ENCODE results near the gene SAMD10.
"Not testable (repeated sequence)": the region's sequence is repeated elsewhere in the genome, so short reads cannot be mapped to it uniquely, and the experiment has no call there.

Gene SAMD10

DNA sequence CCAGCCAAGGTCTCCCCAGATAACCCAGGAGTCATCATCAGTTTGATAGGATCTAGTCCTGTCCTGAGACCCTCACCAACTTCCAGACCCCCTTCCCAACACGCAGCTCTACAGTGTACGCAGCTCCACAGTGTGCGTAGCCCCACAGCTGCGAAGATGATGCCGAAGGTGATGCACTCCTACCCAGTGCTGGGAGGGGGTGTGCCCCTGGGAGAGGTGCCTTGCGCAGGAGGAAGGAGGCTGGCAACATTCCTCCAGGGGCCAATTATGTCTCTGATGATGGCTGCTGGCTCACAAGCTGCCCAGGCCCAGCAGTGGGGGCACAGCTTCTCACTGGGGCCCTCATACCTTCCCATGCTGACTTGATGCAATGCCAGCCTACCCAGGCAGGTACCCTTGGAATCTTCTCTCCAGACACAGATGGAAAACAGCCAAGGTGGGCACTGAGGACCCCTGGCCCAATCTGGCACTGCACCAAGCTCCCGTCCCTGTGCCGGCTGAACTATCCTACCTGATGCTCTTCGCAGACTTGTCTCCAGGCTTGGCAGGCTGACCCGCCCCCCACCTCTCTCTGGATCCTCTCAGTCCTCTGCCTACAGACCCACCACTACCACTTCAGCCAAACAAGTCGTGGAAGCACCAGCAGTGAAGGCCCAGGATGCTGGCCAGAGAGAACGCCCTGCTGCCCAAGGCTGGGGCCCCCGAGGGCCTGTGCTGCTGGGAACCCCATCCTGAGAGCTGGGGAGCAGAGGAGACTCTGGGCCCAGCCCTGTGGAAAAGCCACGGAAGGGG lies 11.1 kb downstream of the SAMD10 start:
- Mint-ChIP-seq H3K4me1 (ENCODE audit: low read depth) (peaks cover 20% of the 10 kb centered on the region), H3K27ac (peak overlapping the region; percentile 89), H3K4me3 (peak overlapping the region; percentile 86), H3K36me3 (ENCODE audit: low read depth) (peaks cover 47% of the 10 kb centered on the region), H3K9me3 (no peaks in the 10 kb centered on the region), H3K27me3 (no peaks in the 10 kb centered on the region)
- peak; percentile 45 for DNase-seq

GRCh38 chr20:63967330-63968135 lies 11.9 kb downstream of the SAMD10 start:
- Mint-ChIP-seq H3K27ac (peak overlapping the region; percentile 89), H3K9me3 (no peaks in the 10 kb centered on the region)

DNA sequence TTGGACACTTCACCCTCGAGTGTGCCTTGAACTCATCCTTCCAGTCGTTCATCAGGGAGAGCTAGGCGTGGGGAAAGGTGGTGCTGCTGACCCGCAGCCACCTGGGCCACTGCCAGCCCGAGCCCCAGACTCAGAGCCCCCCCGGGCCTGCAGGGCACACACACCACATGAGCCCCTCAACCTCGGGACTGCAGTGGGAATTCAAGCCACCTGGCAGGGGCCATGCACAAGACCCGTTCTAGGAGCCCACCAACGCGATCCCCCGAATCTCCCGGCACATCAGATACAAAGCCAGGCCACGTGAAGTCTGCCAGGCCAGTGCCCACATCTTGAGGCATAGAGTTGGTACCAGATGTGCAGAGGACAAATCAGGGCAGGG lies 12.5 kb downstream of the SAMD10 start:
- H3K36me3 Mint-ChIP-seq (ENCODE audit: low read depth), result peaks cover 52% of the 10 kb centered on the region
- no peaks in the 10 kb centered on the region for H3K27me3 Mint-ChIP-seq
- H3K27ac Mint-ChIP-seq, result no peak overlapping the region
- H3K9me3 Mint-ChIP-seq, result no peaks in the 10 kb centered on the region
- no peak overlapping the region for H3K4me3 Mint-ChIP-seq
- peak; percentile 29 for DNase-seq
- H3K4me1 Mint-ChIP-seq (ENCODE audit: low read depth), result peaks cover 14% of the 10 kb centered on the region

More at GRCh38 chr20:63967330-63968135, 11.9 kb downstream of the SAMD10 start:
- Mint-ChIP-seq H3K36me3 (ENCODE audit: low read depth) (peaks cover 46% of the 10 kb centered on the region), H3K27me3 (no peaks in the 10 kb centered on the region), H3K4me3 (peak overlapping the region; percentile 86), H3K4me1 (ENCODE audit: low read depth) (peaks cover 17% of the 10 kb centered on the region)
- peak; percentile 33 for DNase-seq

- Mint-ChIP-seq H3K4me3 (no peak overlapping the region), H3K9me3 (no peaks in the 10 kb centered on the region), H3K4me1 (ENCODE audit: low read depth) (peaks cover 14% of the 10 kb centered on the region), H3K36me3 (ENCODE audit: low read depth) (peaks cover 58% of the 10 kb centered on the region), H3K27me3 (no peaks in the 10 kb centered on the region), H3K27ac (no peak overlapping the region)
- peak; percentile 28 for DNase-seq
Observed at GRCh38 chr20:63966172-63966943, 13.1 kb downstream of the SAMD10 start.

DNA sequence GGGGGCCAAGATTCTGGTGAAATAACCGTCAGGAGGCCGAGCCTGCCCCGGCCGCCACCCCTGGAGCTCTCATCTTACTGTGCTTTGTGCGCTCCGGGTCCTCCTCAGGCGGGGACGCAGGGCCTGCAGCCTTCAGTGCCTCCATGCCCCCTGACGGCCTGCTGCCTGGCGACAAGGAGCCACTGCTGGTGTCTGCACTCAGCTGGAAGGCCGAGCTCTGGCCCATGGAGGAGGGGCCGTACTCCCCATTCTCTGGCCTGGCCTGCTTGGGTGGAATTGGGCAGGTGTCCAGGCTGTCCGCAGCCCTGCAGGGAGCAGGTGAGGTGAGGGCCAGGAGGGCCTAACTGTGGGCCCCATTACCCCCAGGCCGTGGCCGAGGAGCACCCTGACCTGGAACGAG lies 15.0 kb downstream of the SAMD10 start:
- H3K36me3 Mint-ChIP-seq (ENCODE audit: low read depth), result peaks cover 68% of the 10 kb centered on the region
- H3K9me3 Mint-ChIP-seq, result no peaks in the 10 kb centered on the region
- H3K4me1 Mint-ChIP-seq (ENCODE audit: low read depth), result peaks cover 11% of the 10 kb centered on the region
- no peak for DNase-seq
- H3K27me3 Mint-ChIP-seq, result no peaks in the 10 kb centered on the region
- H3K27ac Mint-ChIP-seq, result no peak overlapping the region
- H3K4me3 Mint-ChIP-seq, result no peak overlapping the region

DNA sequence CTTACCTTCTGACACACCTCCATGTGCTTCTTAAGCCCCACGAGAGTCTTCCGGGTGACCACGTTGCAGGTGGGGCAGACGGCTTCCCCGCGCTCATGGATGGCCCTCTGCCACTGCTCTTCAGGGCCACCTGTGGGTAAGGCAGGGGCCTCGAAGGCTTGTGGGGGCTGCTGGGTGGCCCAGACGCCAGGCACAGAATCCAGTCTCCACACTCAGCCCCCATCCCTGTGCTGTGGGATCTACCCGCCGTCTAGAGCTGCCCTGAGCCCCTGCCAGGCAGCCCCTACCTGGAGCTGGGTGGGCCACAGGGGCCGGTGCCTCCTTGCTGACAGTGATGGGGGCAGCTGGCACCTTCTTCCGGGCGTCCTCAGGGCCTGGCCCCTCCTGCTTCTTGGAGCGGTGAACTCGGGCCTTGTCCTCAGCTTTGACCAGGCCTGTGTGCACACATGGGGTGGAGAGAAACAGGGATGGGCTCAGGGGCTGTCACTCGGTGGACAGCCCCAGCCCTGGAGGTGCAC lies 15.6 kb downstream of the SAMD10 start:
- H3K4me1 Mint-ChIP-seq (ENCODE audit: low read depth), result peaks cover 9% of the 10 kb centered on the region
- H3K36me3 Mint-ChIP-seq (ENCODE audit: low read depth), result peaks cover 71% of the 10 kb centered on the region
- no peak overlapping the region for H3K4me3 Mint-ChIP-seq
- no peak overlapping the region for H3K27ac Mint-ChIP-seq
- no peaks in the 10 kb centered on the region for H3K27me3 Mint-ChIP-seq
- no peak for DNase-seq
- no peaks in the 10 kb centered on the region for H3K9me3 Mint-ChIP-seq

DNA sequence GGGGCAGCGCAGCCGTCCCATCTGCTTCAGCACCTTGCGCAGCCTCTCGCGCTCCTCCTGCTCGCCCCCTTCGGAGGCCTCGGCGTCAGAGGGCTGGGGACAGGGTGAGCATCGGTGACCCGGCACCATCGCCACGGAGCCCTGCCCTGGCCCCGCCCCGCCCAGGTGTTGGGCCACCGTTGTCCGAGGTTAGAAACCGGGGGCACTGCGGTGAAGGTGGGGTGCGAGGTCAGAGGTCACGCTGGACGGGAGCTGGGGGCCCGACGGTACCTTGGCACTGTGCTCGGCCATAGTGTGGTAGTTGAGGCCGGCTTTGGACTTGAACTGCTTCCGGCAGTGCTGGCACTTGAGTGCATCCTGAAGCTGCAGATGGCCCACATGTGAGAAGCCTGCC lies 16.1 kb downstream of the SAMD10 start:
- Mint-ChIP-seq H3K4me3 (no peak overlapping the region), H3K27ac (no peak overlapping the region), H3K36me3 (ENCODE audit: low read depth) (peaks cover 72% of the 10 kb centered on the region), H3K27me3 (no peaks in the 10 kb centered on the region), H3K9me3 (no peaks in the 10 kb centered on the region), H3K4me1 (ENCODE audit: low read depth) (peaks cover 6% of the 10 kb centered on the region)
- DNase-seq, result no peak

DNA sequence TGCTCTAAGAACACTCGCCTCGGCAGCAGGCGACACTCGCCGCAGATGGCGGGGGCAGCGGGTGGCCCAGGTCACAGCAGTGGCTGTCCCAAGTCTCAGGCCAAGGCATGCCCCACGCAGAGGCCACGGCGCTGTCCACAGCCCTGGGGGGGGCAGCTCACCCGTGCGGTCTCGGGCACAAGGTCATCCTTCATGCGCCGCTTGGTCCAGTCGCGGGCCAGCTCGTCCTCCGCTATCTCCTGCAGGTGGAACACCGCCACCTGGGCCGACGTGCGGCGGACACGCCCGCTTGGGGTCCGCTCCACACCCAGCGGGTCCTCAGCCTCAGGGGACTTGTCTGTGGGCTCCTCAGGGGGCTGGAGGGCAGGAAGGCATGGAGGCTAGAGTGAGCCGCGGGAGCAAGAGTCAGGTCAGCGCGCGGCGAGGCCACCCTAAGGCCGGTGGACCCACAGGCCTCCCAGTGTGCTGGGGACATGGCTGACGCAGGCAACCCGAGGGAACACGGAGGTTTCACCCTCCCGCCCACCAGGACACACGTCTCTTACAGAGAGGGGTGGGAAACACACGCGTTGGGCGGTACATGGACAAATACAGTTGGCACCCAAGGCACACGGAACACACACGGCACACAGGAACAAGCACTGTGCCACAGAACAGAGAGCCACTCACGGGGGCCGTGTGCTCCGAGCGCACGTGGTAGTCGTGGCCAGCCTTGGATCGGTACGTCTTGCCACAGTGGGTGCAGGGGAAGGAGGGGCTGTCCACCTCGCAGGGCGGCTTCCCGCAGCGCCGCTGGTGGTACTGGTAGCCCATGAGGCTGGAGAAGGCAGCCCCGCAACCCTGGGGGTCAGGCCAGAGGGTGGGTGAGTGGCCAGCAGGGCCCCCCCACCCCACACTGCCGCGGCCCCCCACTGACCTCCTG lies 16.8 kb downstream of the SAMD10 start:
- DNase-seq, result no peak
- H3K27ac Mint-ChIP-seq, result no peak overlapping the region
- H3K27me3 Mint-ChIP-seq, result no peaks in the 10 kb centered on the region
- no peaks in the 10 kb centered on the region for H3K9me3 Mint-ChIP-seq
- no peak overlapping the region for H3K4me3 Mint-ChIP-seq
- peaks cover 67% of the 10 kb centered on the region for H3K36me3 Mint-ChIP-seq (ENCODE audit: low read depth)
- H3K4me1 Mint-ChIP-seq (ENCODE audit: low read depth), result peaks cover 9% of the 10 kb centered on the region

GRCh38 chr20:63961664-63962425 lies 17.6 kb downstream of the SAMD10 start:
- Mint-ChIP-seq H3K27ac (no peak overlapping the region), H3K27me3 (no peaks in the 10 kb centered on the region), H3K9me3 (no peaks in the 10 kb centered on the region), H3K4me1 (ENCODE audit: low read depth) (peaks cover 16% of the 10 kb centered on the region), H3K4me3 (no peak overlapping the region), H3K36me3 (ENCODE audit: low read depth) (peaks cover 62% of the 10 kb centered on the region)
- no peak for DNase-seq

- not testable (repeated sequence) for H3K4me3 Mint-ChIP-seq, DNase-seq, H3K27ac Mint-ChIP-seq, H3K27me3 Mint-ChIP-seq, H3K9me3 Mint-ChIP-seq
- peaks cover 54% of the 10 kb centered on the region for H3K36me3 Mint-ChIP-seq (ENCODE audit: low read depth)
- peaks cover 18% of the 10 kb centered on the region for H3K4me1 Mint-ChIP-seq (ENCODE audit: low read depth)
Observed at GRCh38 chr20:63960654-63961621, 18.5 kb downstream of the SAMD10 start.

GRCh38 chr20:63959699-63960075 lies 19.8 kb downstream of the SAMD10 start:
- Mint-ChIP-seq H3K4me3 (no peak overlapping the region), H3K4me1 (ENCODE audit: low read depth) (peaks cover 22% of the 10 kb centered on the region), H3K9me3 (no peaks in the 10 kb centered on the region), H3K27me3 (no peaks in the 10 kb centered on the region), H3K27ac (peak overlapping the region; percentile 2), H3K36me3 (ENCODE audit: low read depth) (peaks cover 56% of the 10 kb centered on the region)
- DNase-seq, result no peak

- DNase-seq, result no peak
- H3K4me3 Mint-ChIP-seq, result no peak overlapping the region
- H3K36me3 Mint-ChIP-seq (ENCODE audit: low read depth), result peaks cover 58% of the 10 kb centered on the region
- no peaks in the 10 kb centered on the region for H3K27me3 Mint-ChIP-seq
- no peaks in the 10 kb centered on the region for H3K9me3 Mint-ChIP-seq
- H3K4me1 Mint-ChIP-seq (ENCODE audit: low read depth), result peaks cover 28% of the 10 kb centered on the region
- H3K27ac Mint-ChIP-seq, result no peak overlapping the region
Observed at GRCh38 chr20:63958964-63959698, 20.3 kb downstream of the SAMD10 start.
